Nephron progenitor cell (in vitro differentiated cells): ENCODE measurements around the gene ARMC8.

ENCODE experiments used
- DNase-seq: peaks from one replicate; pipeline ENCODE4 v3.0.0; 2021
- H3K27ac Mint-ChIP-seq: 2 replicates; pipeline ENCODE4 v1.8.0; 2021; ENCODE audit warnings: mild to moderate bottlenecking, moderate library complexity, mixed read lengths
- H3K27me3 Mint-ChIP-seq: 2 replicates; pipeline ENCODE4 v1.8.0; 2021; ENCODE audit warnings: mild to moderate bottlenecking, low read depth, mixed read lengths; ENCODE audit not compliant: poor library complexity
- H3K36me3 Mint-ChIP-seq: 2 replicates; pipeline ENCODE4 v1.8.0; 2021; ENCODE audit warnings: low read depth, mixed read lengths
- H3K4me1 Mint-ChIP-seq: 2 replicates; pipeline ENCODE4 v1.8.0; 2021; ENCODE audit warnings: mixed read lengths
- H3K4me3 Mint-ChIP-seq: 2 replicates; pipeline ENCODE4 v1.8.0; 2021; ENCODE audit warnings: mild to moderate bottlenecking, moderate library complexity, mixed read lengths
- H3K9me3 Mint-ChIP-seq: 2 replicates; pipeline ENCODE4 v1.8.0; 2021; ENCODE audit warnings: mild to moderate bottlenecking, moderate library complexity, mixed read lengths
- CTCF ChIP-seq: fragments of 200-600 bp; sonication (generic); IDR thresholded peaks from 2 replicates; pipeline ENCODE4 v1.5.0; 2021; ENCODE audit warnings: antibody characterized with exemption

Gene ARMC8

GRCh38 chr3:138222942-138223287 is 35.8 kb downstream of the ARMC8 start:
- Mint-ChIP-seq H3K27ac (peak overlapping the region; percentile 26), H3K4me1 (peaks cover 37% of the 10 kb centered on the region), H3K9me3 (no peaks in the 10 kb centered on the region), H3K36me3 (peaks cover 40% of the 10 kb centered on the region), H3K27me3 (no peaks in the 10 kb centered on the region), H3K4me3 (no peak overlapping the region)
- no peak for TF ChIP-seq CTCF
- no peak for DNase-seq

DNA sequence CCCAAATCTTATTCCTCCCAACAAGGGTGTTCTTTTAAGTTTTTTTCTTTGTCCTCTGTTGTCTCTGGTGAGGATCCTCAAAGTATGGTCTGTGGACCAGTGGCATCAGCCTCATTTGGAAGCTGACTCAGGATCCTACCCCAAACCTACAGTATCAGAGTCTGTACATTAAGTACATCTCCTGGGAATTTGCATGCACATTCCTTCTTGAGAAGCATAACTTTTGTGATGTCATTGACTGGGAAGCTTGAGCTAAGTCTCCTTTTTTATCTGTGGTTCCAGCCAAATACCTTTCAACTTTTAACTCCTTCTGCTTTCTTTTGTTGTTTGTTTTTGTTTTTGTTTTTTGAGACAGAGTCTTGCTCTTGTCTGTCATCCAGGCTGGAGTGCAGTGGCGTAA is 40.5 kb downstream of the ARMC8 start:
- Mint-ChIP-seq H3K27ac (peak overlapping the region; percentile 85), H3K36me3 (peaks cover 63% of the 10 kb centered on the region), H3K4me1 (peaks cover 20% of the 10 kb centered on the region), H3K9me3 (no peaks in the 10 kb centered on the region), H3K27me3 (no peaks in the 10 kb centered on the region), H3K4me3 (no peak overlapping the region)
- no peak for TF ChIP-seq CTCF
- DNase-seq, result no peak

- no peak for DNase-seq
- Mint-ChIP-seq H3K27ac (no peak overlapping the region), H3K4me1 (peaks cover 15% of the 10 kb centered on the region), H3K4me3 (no peak overlapping the region), H3K9me3 (no peaks in the 10 kb centered on the region), H3K27me3 (no peaks in the 10 kb centered on the region), H3K36me3 (peaks cover 59% of the 10 kb centered on the region)
- no peak for TF ChIP-seq CTCF
Measured at GRCh38 chr3:138230525-138230924, 43.4 kb downstream of the ARMC8 start.

DNA sequence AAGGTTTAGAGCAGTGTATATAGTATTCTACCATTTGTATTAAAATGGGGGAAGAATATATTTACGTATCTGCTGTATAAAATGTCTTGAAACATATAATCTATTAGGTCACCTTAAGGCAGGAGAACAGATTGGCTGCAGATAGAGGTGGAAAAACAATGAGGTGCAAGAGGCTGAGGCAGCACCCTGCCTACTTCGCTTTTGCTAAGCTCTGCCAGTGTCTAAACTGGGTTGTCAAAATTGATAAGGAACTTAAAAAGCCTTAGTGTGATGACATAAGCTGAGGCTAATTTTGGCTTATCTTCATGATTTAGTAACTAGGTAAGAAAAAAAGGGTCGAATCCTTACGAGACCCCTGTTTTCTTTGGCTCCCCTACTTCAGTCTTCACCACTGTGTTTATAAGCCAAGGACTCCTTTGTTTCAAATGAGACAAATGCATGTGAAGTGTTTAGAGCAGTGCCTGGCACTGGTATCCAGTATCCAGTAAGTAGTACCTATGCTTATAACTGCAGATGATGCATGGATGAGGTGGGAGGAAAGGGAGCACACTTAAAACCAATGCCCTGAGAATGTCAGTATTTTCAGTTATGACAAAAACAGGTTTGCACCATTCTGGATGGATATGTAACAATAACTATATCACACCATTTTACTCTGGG is 45.7 kb downstream of the ARMC8 start:
- Mint-ChIP-seq H3K27me3 (no peaks in the 10 kb centered on the region), H3K4me1 (peaks cover 2% of the 10 kb centered on the region), H3K4me3 (no peak overlapping the region), H3K36me3 (peaks cover 55% of the 10 kb centered on the region), H3K9me3 (no peaks in the 10 kb centered on the region), H3K27ac (no peak overlapping the region)
- TF ChIP-seq CTCF, result no peak
- DNase-seq, result no peak

DNA sequence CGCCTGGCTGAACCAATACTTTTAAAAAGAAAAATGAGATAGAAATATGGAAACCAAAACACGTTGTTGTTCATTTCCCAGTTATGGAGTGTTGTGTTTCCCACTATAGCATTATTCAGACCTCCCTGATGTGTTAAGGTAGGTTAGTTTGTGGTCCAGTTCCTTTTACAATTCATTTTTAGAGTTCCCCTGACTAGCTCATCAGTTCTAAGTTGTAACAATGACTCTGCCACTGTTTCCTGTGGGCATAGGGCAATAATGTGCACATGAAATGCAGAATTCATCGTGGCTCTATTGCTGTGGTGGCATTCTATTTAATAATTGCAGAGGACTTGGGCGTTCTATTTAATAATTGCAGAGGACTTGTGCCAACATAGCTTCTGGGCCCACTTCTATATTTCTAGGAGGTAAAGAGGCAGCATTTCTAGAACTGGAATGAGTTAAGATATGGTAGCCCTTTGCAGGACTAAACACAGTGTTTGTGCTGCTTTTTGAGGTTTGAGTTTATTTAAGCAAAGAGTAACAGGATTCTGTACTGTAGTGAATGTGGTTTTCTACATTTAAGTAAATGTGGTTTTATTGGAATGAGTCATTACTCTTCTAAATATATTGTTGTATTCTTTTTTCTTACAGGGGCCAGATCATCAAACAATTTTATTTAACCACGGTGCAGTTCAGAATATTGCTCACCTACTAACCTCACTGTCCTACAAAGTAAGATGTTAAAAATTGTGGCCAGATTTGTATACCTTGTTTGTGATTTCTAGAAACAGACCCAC is 47.5 kb downstream of the ARMC8 start:
- peaks cover 39% of the 10 kb centered on the region for H3K36me3 Mint-ChIP-seq
- DNase-seq, result no peak
- H3K4me3 Mint-ChIP-seq, result no peak overlapping the region

More for the DNA sequence above, 47.5 kb downstream of the ARMC8 start:
- H3K27me3 Mint-ChIP-seq, result no peaks in the 10 kb centered on the region
- H3K4me1 Mint-ChIP-seq, result no peaks in the 10 kb centered on the region
- no peak overlapping the region for H3K27ac Mint-ChIP-seq
- no peak for TF ChIP-seq CTCF
- no peaks in the 10 kb centered on the region for H3K9me3 Mint-ChIP-seq
